GM12878 (cell line): Measurements from ENCODE around the gene VAV2. TPM values are rescaled to one million over a fixed set of nuclear protein-coding genes. Genes with fewer than 3 reads are reported as not detected.

Source experiments
- ATAC-seq: fragments of 200-7000 bp; cut with Tn5 transposase; 3 replicates; pipeline ENCODE4 v1.9.1; 2020; ENCODE audit warnings: mild to moderate bottlenecking, moderate library complexity
- BruUV-seq: library from RNA; stranded (reverse); fragments of 400-500 nt; replicated peaks from 2 replicates; lab custom pipeline; 2021; lab: Mats Ljungman, UMichigan
- CTCF ChIA-PET: fragments of 300-600 bp; sonication (Branson Sonifier 250); formaldehyde crosslinking; extraction: SDS; loops from one replicate; lab custom pipeline; 2021; ENCODE audit warnings: inconsistent platforms; lab: Yijun Ruan, JAX
- POLR2A ChIA-PET: fragments of 350-600 bp; formaldehyde crosslinking; extraction: SDS; loops from one replicate; lab custom pipeline; 2021; ENCODE audit warnings: inconsistent platforms; lab: Charles Lee
- RAD21 ChIA-PET: fragments of 300-600 bp; sonication (Branson Sonifier 250); formaldehyde crosslinking; loops from one replicate; lab custom pipeline; 2023; ENCODE audit warnings: antibody characterized with exemption; ENCODE audit not compliant: unreplicated experiment; lab: Charles Lee
- SMC1A ChIA-PET: fragments of 300-600 bp; sonication (Branson Sonifier 250); formaldehyde crosslinking; loops from one replicate; lab custom pipeline; 2023; ENCODE audit not compliant: unreplicated experiment, uncharacterized antibody; lab: Charles Lee
- DNase-seq: peaks from one replicate; pipeline ENCODE4 v3.0.0-alpha.2; 2011; ENCODE audit warnings: low read depth, low spot score
- FAIRE-seq: peaks from 3 replicates; lab custom pipeline; 2011; peaks lifted over from hg19 to GRCh38; lab: Jason Lieb, UNC
- H2AFZ ChIP-seq: 2 replicates; pipeline ENCODE4 v1.6.0; 2011; ENCODE audit warnings: low read depth, low read length, control low read depth; ENCODE audit not compliant: control insufficient read depth
- H3K27ac ChIP-seq: 2 replicates; pipeline ENCODE4 v1.5.1; 2011; ENCODE audit warnings: control low read depth; ENCODE audit not compliant: control insufficient read depth, insufficient read depth
- H3K27me3 ChIP-seq, 2 experiments: replicated peaks in 1 of 2; 2 replicates each; pipeline versions ENCODE4 v1.6.0 to v1.6.1; 2011; ENCODE audit warnings: low read length in 1 of 2; ENCODE audit not compliant: control insufficient read depth in 2 of 2, insufficient read depth in 2 of 2
- H3K36me3 ChIP-seq, 2 experiments: 2 replicates each; pipeline ENCODE4 v1.5.1; 2011; ENCODE audit warnings: low read length in 1 of 2; ENCODE audit not compliant: control insufficient read depth in 2 of 2, insufficient read depth in 2 of 2
- H3K4me1 ChIP-seq: 2 replicates; pipeline ENCODE4 v1.6.1; 2011; ENCODE audit warnings: mild to moderate bottlenecking, low read length, moderate library complexity, mixed read lengths; ENCODE audit not compliant: control insufficient read depth, insufficient read depth
- H3K4me2 ChIP-seq: 2 replicates; pipeline ENCODE4 v1.6.0; 2011; ENCODE audit warnings: control low read depth; ENCODE audit not compliant: control insufficient read depth, insufficient read depth
- H3K4me3 ChIP-seq: fragments of 200-600 bp; sonication (generic); 2 replicates; pipeline ENCODE4 v1.5.1; 2016
- H3K79me2 ChIP-seq: 2 replicates; pipeline ENCODE4 v1.6.0; 2011; ENCODE audit warnings: low read length; ENCODE audit not compliant: control insufficient read depth, insufficient read depth
- H3K9ac ChIP-seq: 2 replicates; pipeline ENCODE4 v1.8.0; 2011; ENCODE audit warnings: low read length, control low read depth, mixed read lengths; ENCODE audit not compliant: control insufficient read depth, insufficient read depth
- H3K9me3 ChIP-seq: replicated peaks from 3 replicates; pipeline ENCODE4 v1.5.1; 2011; ENCODE audit warnings: mild to moderate bottlenecking, low read length; ENCODE audit not compliant: control insufficient read depth, insufficient read depth
- H4K20me1 ChIP-seq: 2 replicates; pipeline ENCODE4 v1.6.0; 2011; ENCODE audit not compliant: control insufficient read depth, insufficient read depth
- CBFB ChIP-seq: IDR thresholded peaks from 2 replicates; pipeline ENCODE4 v1.6.1; 2016; ENCODE audit warnings: antibody characterized with exemption, low read depth
- CBX5 ChIP-seq: sonication (generic); IDR thresholded peaks from 2 replicates; pipeline ENCODE4 v1.6.1; 2016; ENCODE audit warnings: low read depth, moderate library complexity, mild to moderate bottlenecking, inconsistent platforms
- CEBPB ChIP-seq, 2 experiments: fragments of 150-350 bp in 1 of 2; IDR thresholded peaks; 2 replicates each; pipeline ENCODE4 v1.6.1; 2012 to 2014; ENCODE audit warnings: low read depth in 2 of 2, low read length in 2 of 2, borderline replicate concordance in 1 of 2, inconsistent platforms in 1 of 2
- CHD1 ChIP-seq: IDR thresholded peaks from 2 replicates; pipeline ENCODE4 v1.6.1; 2012; ENCODE audit warnings: low read depth, low read length, improper control_type of control experiment
- GABPA ChIP-seq: IDR thresholded peaks from 2 replicates; pipeline ENCODE4 v1.6.1; 2014; ENCODE audit warnings: antibody characterized with exemption, low read depth, mild to moderate bottlenecking, inconsistent platforms
- HCFC1 ChIP-seq: fragments of 150-350 bp; IDR thresholded peaks from 2 replicates; pipeline ENCODE4 v1.6.1; 2014; ENCODE audit warnings: low read length
- JUNB ChIP-seq: IDR thresholded peaks from 2 replicates; pipeline ENCODE4 v1.6.1; 2016; ENCODE audit warnings: antibody characterized with exemption, mild to moderate bottlenecking
- LARP7 ChIP-seq: fragments of 450-650 bp; IDR thresholded peaks from 2 replicates; pipeline ENCODE4 v1.6.1; 2017; ENCODE audit warnings: mild to moderate bottlenecking
- SMAD1 ChIP-seq: fragments of 450-650 bp; IDR thresholded peaks from 2 replicates; pipeline ENCODE4 v1.6.1; 2018; ENCODE audit warnings: mild to moderate bottlenecking, low read depth; ENCODE audit not compliant: partially characterized antibody
- SUZ12 ChIP-seq: fragments of 200-600 bp; sonication (generic); IDR thresholded peaks from one replicate; pipeline ENCODE4 v1.6.1; 2018; ENCODE audit warnings: antibody characterized with exemption, mild to moderate bottlenecking; ENCODE audit not compliant: unreplicated experiment
- WRNIP1 ChIP-seq: IDR thresholded peaks from 2 replicates; pipeline ENCODE4 v1.6.1; 2011; ENCODE audit warnings: low read depth, low read length, improper control_type of control experiment, borderline replicate concordance
- ZNF217 ChIP-seq: fragments of 450-650 bp; IDR thresholded peaks from 2 replicates; pipeline ENCODE4 v1.6.1; 2017; ENCODE audit warnings: antibody characterized with exemption, mild to moderate bottlenecking
- WGBS: methylation state at CpG from one replicate; pipeline ENCODE4 v1.1.6; 2016; ENCODE audit warnings: low lambda C conversion rate; ENCODE audit not compliant: insufficient replicate concordance, insufficient coverage; ENCODE audit errors: missing lambda C conversion rate; 5-methylcytosine and 5-hydroxymethylcytosine counted together
- in situ Hi-C: fragments of 300-500 bp; cut with MboI; formaldehyde crosslinking; loops from 9 replicates; pipeline ENCODE4 v1.14.3; 2018; ENCODE audit warnings: mixed read lengths
- intact Hi-C: fragments of 100-400 bp; cut with micrococcal nuclease; formaldehyde crosslinking; loops from one replicate; pipeline ENCODE4 v1.14.2; 2022; ENCODE audit not compliant: unreplicated experiment
- polyA plus RNA-seq, 11 experiments: library from polyadenylated mRNA; depleted of rRNA in 4 of 11; unstranded in 6 of 11; stranded (reverse) in 5 of 11; fragments of >200 nt; fragmentation: Nextera tagmentation in 4 of 11; fragmentation: Illumina TruSeq in 1 of 11; extraction: Ambion mirVana in 4 of 11; extraction: Trizol in 1 of 11; gene quantifications; 1 replicate in 1 of 11; 2 replicates in 10 of 11; pipeline versions ENCODE4 v1.2.1 to v1.2.3, GENCODE V29; 2011 to 2016; ENCODE audit warnings: inconsistent platforms in 2 of 11, missing spikeins in 2 of 11, low read depth in 1 of 11
- total RNA-seq, 4 experiments: library from RNA; depleted of rRNA in 3 of 4; stranded (reverse); fragments of >200 nt in 3 of 4; fragmentation: Illumina TruSeq in 1 of 4; extraction: Trizol in 1 of 4; gene quantifications; 2 replicates each; pipeline versions ENCODE4 v1.2.1 to v1.2.3, GENCODE V29; 2013 to 2021
- TF ChIP-seq, protein P1 (sequence below): fragments of 450-650 bp; formaldehyde crosslinking; IDR thresholded peaks from 2 replicates; pipeline ENCODE4 v1.4.0; 2022; ENCODE audit warnings: mild to moderate bottlenecking, moderate library complexity

Gene VAV2
- total and polyA plus RNA-seq, 10 of the 15 experiments (the other 5 are each of a cell fraction or from before 2014, with no cell fraction given): 0.13 to 43.9 (median 16.9) TPM

GRCh38 chr9:133803028-133803585 lies 189.0 kb downstream of the VAV2 start:
- Histone ChIP-seq H3K27me3 (no peaks in the 10 kb centered on the region), H4K20me1 (no peaks in the 10 kb centered on the region), H3K4me3 (no peak overlapping the region), H2AFZ (no peak overlapping the region), H3K79me2 (no peaks in the 10 kb centered on the region), H3K36me3 (peaks cover 3 to 21% of the 10 kb centered on the region in 2 experiments; a peak in 3 of 4 replicates), H3K4me1 (no peaks in the 10 kb centered on the region), H3K9me3 (no peaks in the 10 kb centered on the region), H3K27ac (no peak overlapping the region), H3K9ac (no peak overlapping the region), H3K4me2 (no peak overlapping the region)
- CTCF ChIA-PET: interaction anchor here (1.4 to 1.5 kb wide), 2 partner anchors 13 to 21 kb away, joined by 3 to 5 read pairs; no protein-coding TSS in a partner anchor
- BruUV-seq: no TSS peak
- POLR2A ChIA-PET: interaction anchor here (1.2 kb wide), 1 partner anchor 9 kb away, joined by 3 read pairs; no protein-coding TSS in a partner anchor
- FAIRE-seq (no peak), DNase-seq (no peak), ATAC-seq (no peak)
- intact Hi-C loops (no loop called here), in situ Hi-C loops (no loop called here)
- 86% methylated on average over 21 of the region's 21 CpGs for WGBS
- no peak for TF ChIP-seq LARP7
- no peak for TF ChIP-seq SUZ12
- TF ChIP-seq GABPA: no peak
- TF ChIP-seq, protein P1, sequence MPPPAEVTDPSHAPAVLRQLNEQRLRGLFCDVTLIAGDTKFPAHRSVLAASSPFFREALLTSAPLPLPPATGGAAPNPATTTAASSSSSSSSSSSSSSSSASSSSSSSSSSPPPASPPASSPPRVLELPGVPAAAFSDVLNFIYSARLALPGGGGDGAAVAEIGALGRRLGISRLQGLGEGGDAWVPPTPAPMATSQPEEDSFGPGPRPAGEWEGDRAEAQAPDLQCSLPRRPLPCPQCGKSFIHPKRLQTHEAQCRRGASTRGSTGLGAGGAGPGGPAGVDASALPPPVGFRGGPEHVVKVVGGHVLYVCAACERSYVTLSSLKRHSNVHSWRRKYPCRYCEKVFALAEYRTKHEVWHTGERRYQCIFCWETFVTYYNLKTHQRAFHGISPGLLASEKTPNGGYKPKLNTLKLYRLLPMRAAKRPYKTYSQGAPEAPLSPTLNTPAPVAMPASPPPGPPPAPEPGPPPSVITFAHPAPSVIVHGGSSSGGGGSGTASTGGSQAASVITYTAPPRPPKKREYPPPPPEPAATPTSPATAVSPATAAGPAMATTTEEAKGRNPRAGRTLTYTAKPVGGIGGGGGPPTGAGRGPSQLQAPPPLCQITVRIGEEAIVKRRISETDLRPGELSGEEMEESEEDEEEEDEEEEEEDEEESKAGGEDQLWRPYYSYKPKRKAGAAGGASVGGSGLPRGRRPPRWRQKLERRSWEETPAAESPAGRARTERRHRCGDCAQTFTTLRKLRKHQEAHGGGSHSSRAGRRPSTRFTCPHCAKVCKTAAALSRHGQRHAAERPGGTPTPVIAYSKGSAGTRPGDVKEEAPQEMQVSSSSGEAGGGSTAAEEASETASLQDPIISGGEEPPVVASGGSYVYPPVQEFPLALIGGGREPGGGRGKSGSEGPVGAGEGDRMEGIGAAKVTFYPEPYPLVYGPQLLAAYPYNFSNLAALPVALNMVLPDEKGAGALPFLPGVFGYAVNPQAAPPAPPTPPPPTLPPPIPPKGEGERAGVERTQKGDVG (CRISPR knock-in tag): no peak
- TF ChIP-seq CBFB: no peak
- no peak for TF ChIP-seq ZNF217
- TF ChIP-seq CBX5: no peak
- no peak for TF ChIP-seq WRNIP1
- no peak for TF ChIP-seq JUNB
- TF ChIP-seq HCFC1: no peak
- TF ChIP-seq CEBPB (IDR thresholded peaks at IDR 0.05; ENCODE audit: borderline replicate concordance in 1 of 2, low read depth in 2 of 2, low read length in 2 of 2): no peak
- no peak for TF ChIP-seq CHD1
- TF ChIP-seq SMAD1: no peak
- RAD21 ChIA-PET: interaction anchor here (0.9 kb wide), 1 partner anchor 143 kb away, joined by 3 read pairs; no protein-coding TSS in a partner anchor
- SMC1A ChIA-PET: interaction anchor here (1.3 kb wide), 1 partner anchor 191 kb away, joined by 3 read pairs; no protein-coding TSS in a partner anchor
